ENCODE data around the gene PANK4.

PANK4 gene

DNA sequence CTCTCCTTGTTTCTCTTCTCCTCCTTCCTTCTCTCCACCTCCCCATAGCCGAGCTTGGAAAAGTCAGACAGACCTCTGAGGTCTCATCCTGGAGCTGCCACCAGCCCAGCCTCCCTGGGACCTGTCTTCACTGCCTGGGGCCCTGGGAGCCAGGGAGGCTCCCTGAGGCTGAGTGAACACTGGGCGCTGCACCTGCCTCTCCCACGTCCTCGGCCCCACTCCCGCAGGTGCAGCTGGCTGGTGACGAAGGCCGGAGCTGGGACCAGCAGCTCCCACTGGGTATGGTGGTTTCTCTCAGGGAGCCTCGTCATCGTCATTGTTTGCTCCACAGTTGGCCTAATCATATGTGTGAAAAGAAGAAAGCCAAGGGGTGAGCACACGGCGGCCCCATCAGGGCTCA, 35.0 kb upstream of the PANK4 start:
- Histone ChIP-seq H3K27me3 (ENCODE audit: low read length) (no peaks in the 10 kb centered on the region), H3K9me2 (replicated peaks; ENCODE audit: insufficient read depth, low read length) (no peaks in the 10 kb centered on the region), H4K20me1 (ENCODE audit: low read depth, low read length) (no peaks in the 10 kb centered on the region), H2AFZ (ENCODE audit: low read depth, low read length, severe bottlenecking) (no peak overlapping the region), H3K4me3 (ENCODE audit: insufficient read depth, low read length, poor library complexity, severe bottlenecking) (no peak overlapping the region), H3F3A (ENCODE audit: insufficient read depth) (no peaks in the 10 kb centered on the region), H3K4me2 (ENCODE audit: low read depth, low read length, poor library complexity, severe bottlenecking) (no peak overlapping the region), H3K79me2 (ENCODE audit: insufficient read depth, low read length) (no peaks in the 10 kb centered on the region), H3K27ac (ENCODE audit: low read depth, low read length) (no peak overlapping the region), H3K9me3 (ENCODE audit: insufficient read depth, low read length) (no peaks in the 10 kb centered on the region), H3K9ac (ENCODE audit: low read length) (no peak overlapping the region), H3K36me3 (ENCODE audit: low read length) (no peaks in the 10 kb centered on the region)
- TF ChIP-seq CTCF (IDR thresholded peaks at IDR 0.05; ENCODE audit: insufficient read depth, low read length, poor library complexity, severe bottlenecking) (no peak), EZH2phosphoT487 (conservative IDR thresholded peaks at IDR 0.05; ENCODE audit: low read length) (no peak)

DNA sequence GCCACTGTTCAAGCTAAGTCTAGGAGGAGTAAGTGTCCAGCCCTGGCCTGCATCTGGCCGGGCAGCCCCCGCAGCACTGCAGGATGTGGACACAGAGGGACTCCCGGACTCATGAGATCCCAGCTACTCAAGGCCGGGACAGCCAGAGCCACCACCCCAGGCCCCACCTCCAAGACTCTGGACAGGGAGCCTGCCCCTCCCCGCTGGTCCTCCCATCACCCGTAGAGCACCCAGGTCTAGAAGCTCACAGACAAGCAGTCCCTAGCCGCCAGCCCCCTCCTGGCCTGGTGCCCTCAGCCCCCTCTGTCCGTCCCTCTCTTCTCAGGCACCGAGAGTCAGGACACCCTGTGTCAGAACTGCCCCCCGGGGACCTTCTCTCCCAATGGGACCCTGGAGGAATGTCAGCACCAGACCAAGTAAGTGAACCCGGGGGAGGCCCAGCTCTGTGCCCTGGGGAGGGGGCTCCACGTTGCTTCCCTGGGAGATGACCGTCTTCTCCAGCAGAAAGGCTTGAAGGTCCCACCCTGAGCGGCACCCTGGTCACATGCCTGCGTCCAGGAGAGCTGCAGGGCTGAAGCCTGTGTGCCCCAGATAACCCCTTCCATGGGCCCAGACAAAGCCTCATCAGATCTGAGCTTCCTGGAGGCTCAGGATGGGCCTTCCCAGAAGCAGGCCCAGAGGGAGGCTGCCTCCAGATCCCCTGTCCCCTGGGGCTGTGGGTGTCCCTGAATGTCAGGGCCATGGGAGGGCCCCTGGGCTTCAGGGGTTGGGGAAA, 34.1 kb upstream of the PANK4 start:
- Histone ChIP-seq H3K4me3 (ENCODE audit: insufficient read depth, low read length, poor library complexity, severe bottlenecking) (no peak overlapping the region), H3K27me3 (ENCODE audit: low read length) (no peaks in the 10 kb centered on the region), H3K9me3 (ENCODE audit: insufficient read depth, low read length) (no peaks in the 10 kb centered on the region), H2AFZ (ENCODE audit: low read depth, low read length, severe bottlenecking) (no peak overlapping the region), H3K9me2 (replicated peaks; ENCODE audit: insufficient read depth, low read length) (no peaks in the 10 kb centered on the region), H3K9ac (ENCODE audit: low read length) (no peak overlapping the region), H3K4me2 (ENCODE audit: low read depth, low read length, poor library complexity, severe bottlenecking) (no peak overlapping the region), H3K27ac (ENCODE audit: low read depth, low read length) (no peak overlapping the region), H3F3A (ENCODE audit: insufficient read depth) (no peaks in the 10 kb centered on the region), H3K79me2 (ENCODE audit: insufficient read depth, low read length) (no peaks in the 10 kb centered on the region), H3K36me3 (ENCODE audit: low read length) (no peaks in the 10 kb centered on the region), H4K20me1 (ENCODE audit: low read depth, low read length) (no peaks in the 10 kb centered on the region)
- TF ChIP-seq CTCF (IDR thresholded peaks at IDR 0.05; ENCODE audit: insufficient read depth, low read length, poor library complexity, severe bottlenecking) (no peak), EZH2phosphoT487 (conservative IDR thresholded peaks at IDR 0.05; ENCODE audit: low read length) (no peak)

DNA sequence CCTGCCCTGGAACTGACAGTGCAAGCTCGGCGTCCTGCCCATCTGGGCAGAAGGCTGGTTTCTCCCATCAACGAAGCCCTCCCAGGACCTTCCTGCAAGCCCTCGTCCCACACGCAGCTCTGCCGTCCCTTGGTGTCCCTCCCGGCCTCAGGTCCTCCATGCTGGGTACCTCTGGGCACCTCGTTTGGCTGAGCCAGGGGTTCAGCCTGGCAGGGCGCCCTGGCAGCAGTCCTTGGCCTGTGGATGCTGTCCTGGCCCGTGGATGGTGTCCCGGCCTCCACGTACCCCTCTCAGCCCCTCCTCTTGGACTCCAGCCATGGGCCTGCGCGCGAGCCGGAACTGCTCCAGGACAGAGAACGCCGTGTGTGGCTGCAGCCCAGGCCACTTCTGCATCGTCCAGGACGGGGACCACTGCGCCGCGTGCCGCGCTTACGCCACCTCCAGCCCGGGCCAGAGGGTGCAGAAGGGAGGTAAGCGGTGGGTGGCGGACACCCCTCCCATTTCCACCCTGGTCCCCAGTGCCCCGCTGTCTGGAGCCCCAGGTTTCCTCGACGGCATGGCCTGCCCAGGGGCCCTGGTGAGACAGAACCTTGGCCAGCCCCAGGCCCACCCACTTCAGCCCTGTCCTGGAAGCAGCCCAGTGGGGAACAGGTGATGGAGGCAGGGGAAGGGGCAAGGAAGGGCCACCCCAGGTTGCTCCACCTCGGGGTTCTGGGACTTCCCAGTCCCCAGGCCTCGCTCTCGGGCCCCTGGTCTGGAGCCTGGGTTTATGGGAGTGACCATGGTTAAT, 33.3 kb upstream of the PANK4 start:
- Histone ChIP-seq H2AFZ (ENCODE audit: low read depth, low read length, severe bottlenecking) (no peak overlapping the region), H3K27ac (ENCODE audit: low read depth, low read length) (no peak overlapping the region), H3K9ac (ENCODE audit: low read length) (no peak overlapping the region), H4K20me1 (ENCODE audit: low read depth, low read length) (no peaks in the 10 kb centered on the region), H3K4me3 (ENCODE audit: insufficient read depth, low read length, poor library complexity, severe bottlenecking) (no peak overlapping the region), H3K27me3 (ENCODE audit: low read length) (no peaks in the 10 kb centered on the region), H3K79me2 (ENCODE audit: insufficient read depth, low read length) (no peaks in the 10 kb centered on the region), H3K4me2 (ENCODE audit: low read depth, low read length, poor library complexity, severe bottlenecking) (no peak overlapping the region), H3K36me3 (ENCODE audit: low read length) (no peaks in the 10 kb centered on the region), H3K9me2 (replicated peaks; ENCODE audit: insufficient read depth, low read length) (no peaks in the 10 kb centered on the region), H3K9me3 (ENCODE audit: insufficient read depth, low read length) (no peaks in the 10 kb centered on the region), H3F3A (ENCODE audit: insufficient read depth) (no peaks in the 10 kb centered on the region)
- no peak for TF ChIP-seq EZH2phosphoT487 (conservative IDR thresholded peaks at IDR 0.05; ENCODE audit: low read length)
- TF ChIP-seq CTCF (IDR thresholded peaks at IDR 0.05; ENCODE audit: insufficient read depth, low read length, poor library complexity, severe bottlenecking) = no peak
